Activated effector memory CD4-positive, alpha-beta T cell treated with anti-CD3 and anti-CD28 coated beads, Interleukin-2, amount 50 U/mL, for 16 hours (primary cell): ENCODE results near the gene RWDD1.

Source experiments
- DNase-seq: peaks from one replicate; pipeline ENCODE4 v3.0.0-alpha.2; 2020

The RWDD1 gene

DNA sequence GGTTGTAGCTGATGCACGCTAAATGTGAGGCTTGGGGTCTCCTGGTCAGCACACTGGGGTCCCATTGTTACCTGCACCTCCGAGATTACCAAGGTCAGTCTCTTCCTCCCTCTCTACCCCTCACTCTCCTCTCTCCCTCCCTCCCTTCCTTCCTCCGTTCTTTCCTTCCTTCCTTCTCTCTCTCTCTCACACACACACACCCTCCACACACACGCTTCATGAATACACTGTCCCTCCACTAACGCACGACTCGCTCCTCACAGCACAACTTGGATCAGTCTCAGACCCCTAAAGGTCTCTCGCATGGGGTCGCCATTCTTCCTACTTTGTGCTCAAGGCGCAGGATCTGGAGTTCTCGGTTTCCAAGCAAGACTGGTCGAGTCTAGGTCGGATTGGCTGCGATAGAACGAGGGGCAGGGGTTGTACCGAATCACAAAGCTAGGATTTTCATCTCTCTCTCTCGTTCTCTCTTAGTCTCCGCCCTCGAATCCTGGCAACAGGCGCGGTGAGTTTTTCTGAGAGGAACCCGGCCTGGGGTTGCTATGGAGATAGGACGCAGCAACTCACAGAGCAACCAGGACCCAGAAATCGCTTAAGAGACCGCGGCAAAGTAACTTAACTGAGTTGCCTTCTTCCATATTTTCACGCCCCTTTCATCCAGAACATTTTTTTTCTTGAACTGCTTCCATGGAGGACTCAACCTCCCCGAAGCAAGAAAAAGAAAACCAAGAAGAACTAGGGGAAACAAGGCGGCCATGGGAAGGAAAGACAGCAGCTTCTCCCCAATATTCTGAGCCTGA lies 44.8 kb downstream of the RWDD1 start, which contains the start of gene RSPH4A:
TSS of gene RSPH4A (plus strand) at position 543 of the 800 bp plus-strand sequence. CDS start at position 688, 145 bp downstream.
- peak; percentile 83 for DNase-seq

DNA sequence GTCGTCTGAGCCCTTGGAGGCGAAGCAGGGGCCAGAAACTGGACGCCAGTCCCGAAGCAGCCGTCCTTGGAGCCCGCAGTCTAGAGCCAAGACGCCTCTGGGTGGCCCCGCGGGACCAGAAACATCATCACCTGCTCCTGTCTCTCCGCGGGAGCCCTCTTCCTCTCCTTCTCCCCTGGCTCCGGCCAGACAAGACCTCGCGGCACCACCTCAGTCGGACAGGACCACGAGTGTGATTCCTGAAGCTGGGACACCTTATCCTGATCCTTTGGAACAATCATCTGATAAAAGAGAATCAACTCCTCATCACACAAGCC lies 45.4 kb downstream of the RWDD1 start:
- DNase-seq: peak; percentile 63

DNA sequence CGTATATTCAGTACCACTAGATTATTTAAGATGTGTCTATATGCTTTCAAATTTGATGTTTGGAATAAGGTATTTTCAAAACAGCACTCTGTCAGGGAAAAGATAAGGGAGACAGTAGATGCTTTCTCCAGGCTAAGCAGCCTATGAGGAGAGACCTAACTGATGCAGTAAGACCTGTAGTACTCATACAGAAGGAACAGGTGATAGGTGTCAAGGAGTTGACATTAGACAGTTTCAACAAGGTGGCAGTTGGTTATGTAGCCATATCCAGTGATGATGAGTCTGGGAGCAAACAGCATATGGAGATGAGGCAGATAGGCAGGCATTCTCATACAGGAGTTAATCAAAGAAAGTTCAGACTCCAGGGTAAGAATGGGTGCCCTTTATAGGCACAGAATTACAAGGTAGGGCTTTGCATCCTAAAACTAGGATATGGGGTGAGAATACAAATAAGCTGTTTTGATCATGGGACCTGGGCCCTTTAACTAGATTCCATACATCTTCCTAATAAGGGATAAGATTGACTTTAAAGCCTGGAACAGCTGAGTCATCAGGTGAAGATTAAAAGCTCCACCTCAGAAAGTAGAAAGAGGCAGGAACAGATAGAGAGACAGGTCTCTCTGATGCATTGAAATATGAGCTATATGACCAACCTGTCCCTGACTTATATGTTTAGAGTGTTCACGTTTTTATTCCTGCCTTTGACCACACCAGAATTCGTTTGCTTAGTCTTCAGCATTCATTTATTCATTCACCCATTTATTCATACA lies 52.9 kb downstream of the RWDD1 start:
- DNase-seq: no peak

DNA sequence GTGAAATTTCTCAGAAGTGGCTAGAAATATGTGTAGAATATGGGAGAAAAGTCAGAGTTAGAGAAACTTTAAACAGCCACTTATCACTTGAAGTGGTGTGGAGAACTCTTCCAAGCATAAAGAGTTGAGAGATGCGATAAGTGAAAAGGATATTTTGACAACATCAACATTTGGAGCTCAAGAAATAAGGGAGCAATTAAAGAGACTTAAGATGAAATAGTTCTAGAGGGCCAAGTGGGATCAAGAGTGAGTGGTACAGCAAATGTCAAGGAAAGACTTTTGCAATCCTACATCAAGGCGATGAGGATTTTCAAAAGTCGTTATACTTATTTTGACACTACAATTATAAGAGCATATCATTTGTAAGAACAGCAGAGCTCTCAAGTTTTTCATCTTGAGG lies 54.6 kb downstream of the RWDD1 start:
- no peak for DNase-seq

DNA sequence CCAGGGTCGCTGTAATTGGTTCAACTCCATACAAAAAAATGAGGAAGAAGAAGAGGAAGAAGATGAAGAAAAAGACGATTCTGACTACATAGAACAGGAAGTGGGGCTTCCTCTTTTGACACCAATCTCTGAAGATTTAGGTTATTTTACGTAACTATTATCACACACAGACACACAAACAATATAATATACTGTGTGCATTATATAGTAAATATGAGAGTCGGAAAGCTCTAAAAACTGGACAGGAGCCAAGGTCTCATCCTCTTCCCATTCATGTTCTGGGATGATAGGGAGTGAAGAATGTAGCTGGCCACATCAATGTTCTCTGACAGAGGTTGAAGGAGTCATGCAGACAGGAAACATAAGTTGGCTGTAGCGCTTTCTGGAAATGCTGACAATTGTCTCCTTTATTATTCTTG lies 58.3 kb downstream of the RWDD1 start:
- DNase-seq: no peak

DNA sequence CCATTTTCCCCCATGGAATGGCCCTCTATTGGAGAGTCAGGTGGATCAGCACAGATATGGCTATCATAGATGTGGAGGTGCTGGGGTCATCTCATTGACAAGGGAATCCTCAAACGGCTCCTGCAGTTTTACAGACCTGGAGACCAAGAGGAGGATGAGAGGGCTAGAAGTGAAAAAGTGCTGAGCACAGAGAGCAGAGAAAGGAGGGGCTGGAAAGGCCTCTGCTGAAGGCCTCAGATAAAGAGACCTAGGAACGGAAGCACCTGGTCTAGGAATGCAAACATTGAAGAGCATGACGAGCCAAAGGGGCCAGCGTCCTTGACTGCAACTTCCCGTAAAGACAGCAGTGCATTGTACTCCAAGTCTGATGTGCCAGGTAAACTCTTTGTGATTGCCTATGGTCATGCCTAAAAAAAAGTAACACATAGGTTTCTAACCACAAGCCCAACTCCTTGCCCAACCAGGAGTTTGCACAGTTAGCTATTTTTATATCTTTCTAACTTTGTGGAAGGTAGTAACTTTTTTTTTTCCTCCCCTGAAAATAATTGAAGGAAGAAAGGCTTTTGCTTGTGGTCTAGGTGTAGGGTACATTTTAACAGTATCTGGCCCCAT lies 60.2 kb downstream of the RWDD1 start:
- no peak for DNase-seq

DNA sequence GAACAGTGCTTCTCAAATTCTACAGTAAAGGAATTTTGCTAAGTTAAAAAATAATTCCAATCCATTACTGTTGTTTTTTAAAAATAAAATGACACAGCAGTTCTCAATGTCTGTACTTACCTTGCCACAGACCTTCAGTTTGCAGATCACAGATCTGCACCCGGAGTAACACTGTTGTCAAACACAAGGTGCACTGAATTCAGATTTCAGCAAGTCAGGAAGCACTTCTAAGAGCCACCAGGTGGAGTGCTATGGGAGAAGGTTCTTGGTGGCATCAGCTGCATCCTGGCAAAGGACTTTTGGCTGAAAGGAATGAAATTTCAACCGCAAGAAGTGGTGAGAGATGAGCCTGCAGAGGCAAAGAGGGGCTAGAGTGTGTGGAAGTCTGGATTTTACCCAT lies 62.4 kb downstream of the RWDD1 start:
- no peak for DNase-seq
